C4-2B (cell line): ENCODE data around the gene PDCD1LG2.

Experiments
- H3K27ac ChIP-seq: fragments of 450-650 bp; 2 replicates; pipeline ENCODE4 v1.5.1; 2017
- CTCF ChIP-seq: fragments of 450-650 bp; conservative IDR thresholded peaks from 2 replicates; pipeline ENCODE4 v1.5.1; 2017; ENCODE audit warnings: mild to moderate bottlenecking
- ZFX ChIP-seq: fragments of 450-650 bp; IDR thresholded peaks from 2 replicates; pipeline ENCODE4 v1.6.1; 2017

PDCD1LG2 gene

GRCh38 chr9:5563886-5564285 lies 53.6 kb downstream of the PDCD1LG2 start:
- TF ChIP-seq ZFX = no peak
- TF ChIP-seq CTCF = no peak
- no peak overlapping the region for H3K27ac ChIP-seq

- H3K27ac ChIP-seq = no peak overlapping the region
- no peak for TF ChIP-seq ZFX
- no peak for TF ChIP-seq CTCF
Observed at GRCh38 chr9:5566054-5566618, 55.8 kb downstream of the PDCD1LG2 start.

GRCh38 chr9:5568868-5569267 lies 58.5 kb downstream of the PDCD1LG2 start:
- TF ChIP-seq ZFX (no peak), CTCF (no peak)
- H3K27ac ChIP-seq = no peak overlapping the region

- H3K27ac ChIP-seq = no peak overlapping the region
- TF ChIP-seq CTCF (no peak), ZFX (no peak)
Observed at GRCh38 chr9:5569409-5569808, 59.1 kb downstream of the PDCD1LG2 start.

- TF ChIP-seq CTCF (no peak), ZFX (no peak)
- H3K27ac ChIP-seq = no peak overlapping the region
Observed at GRCh38 chr9:5569891-5570290, 59.6 kb downstream of the PDCD1LG2 start.

GRCh38 chr9:5571629-5572232 lies 61.4 kb downstream of the PDCD1LG2 start:
- TF ChIP-seq CTCF (no peak), ZFX (no peak)
- no peak overlapping the region for H3K27ac ChIP-seq

GRCh38 chr9:5574097-5574496 lies 63.8 kb downstream of the PDCD1LG2 start:
- H3K27ac ChIP-seq = no peak overlapping the region
- TF ChIP-seq ZFX = no peak
- TF ChIP-seq CTCF = no peak
